ENCODE data around the gene DDIAS. TPM values are rescaled to one million over a fixed set of nuclear protein-coding genes. Genes with fewer than 3 reads are reported as not detected.

DDIAS gene
- total RNA-seq, 1 donor, result 14.3 TPM

DNA sequence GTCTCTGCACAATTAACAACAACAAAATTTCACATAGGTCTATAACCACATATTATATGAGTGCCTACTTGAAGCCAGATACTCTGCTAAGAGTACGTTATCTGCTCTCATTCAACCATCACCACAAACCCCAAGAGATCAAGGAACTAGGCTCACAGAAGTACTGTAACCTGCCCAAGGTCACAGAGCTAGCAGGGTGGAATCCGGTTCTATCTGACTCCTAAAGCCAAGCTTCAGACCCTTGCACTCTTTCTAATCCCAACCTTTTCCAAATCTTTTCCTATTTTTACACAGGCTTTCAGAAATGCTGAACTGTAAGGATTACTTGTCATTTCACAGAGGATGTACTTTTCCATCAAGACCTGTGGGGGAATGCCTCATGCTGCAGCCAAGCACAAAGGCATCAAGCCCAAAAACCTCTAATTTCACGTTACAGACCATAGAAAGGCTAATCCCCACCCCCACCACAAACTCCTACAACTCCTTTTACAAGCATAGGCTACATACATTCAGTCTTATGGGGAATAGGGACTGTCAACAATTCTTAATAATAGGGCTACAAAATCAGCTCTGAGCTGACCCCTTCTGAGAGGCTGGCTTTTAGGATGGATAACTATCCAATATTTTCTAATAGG, 2.2 kb upstream of the DDIAS start:
- no peak for TF ChIP-seq CTCF (IDR thresholded peaks at IDR 0.05; ENCODE audit: insufficient read depth, low read length)
- DNase-seq (ENCODE audit: low read depth), result no peak
- H3K4me3 ChIP-seq (ENCODE audit: low read depth, low read length), result peak overlapping the region; percentile 82

GRCh38 chr11:82899957-82900276, 1.6 kb upstream of the DDIAS start:
- DNase-seq (ENCODE audit: low read depth), result no peak
- TF ChIP-seq CTCF (IDR thresholded peaks at IDR 0.05; ENCODE audit: insufficient read depth, low read length), result no peak
- H3K4me3 ChIP-seq (ENCODE audit: low read depth, low read length), result peak overlapping the region; percentile 82

- TF ChIP-seq CTCF (IDR thresholded peaks at IDR 0.05; ENCODE audit: insufficient read depth, low read length), result no peak
- DNase-seq (ENCODE audit: low read depth), result peak; percentile 81
Measured at GRCh38 chr11:82900277-82901164, 1.0 kb upstream of the DDIAS start, which contains the start of gene PRCP. Gene PRCP (minus strand): TSS chr11:82900430. CDS start chr11:82900402, 28 bp downstream.

GRCh38 chr11:82901922-82902485, 468 bp downstream of the DDIAS start:
- no peak for DNase-seq (ENCODE audit: low read depth)
- no peak for TF ChIP-seq CTCF (IDR thresholded peaks at IDR 0.05; ENCODE audit: insufficient read depth, low read length)
- peak overlapping the region; percentile 82 for H3K4me3 ChIP-seq (ENCODE audit: low read depth, low read length)

More at GRCh38 chr11:82900277-82901164, 1.0 kb upstream of the DDIAS start, which contains the start of gene PRCP:
- H3K4me3 ChIP-seq (ENCODE audit: low read depth, low read length), result peak within 1 kb of the TSS; percentile 82

DNA sequence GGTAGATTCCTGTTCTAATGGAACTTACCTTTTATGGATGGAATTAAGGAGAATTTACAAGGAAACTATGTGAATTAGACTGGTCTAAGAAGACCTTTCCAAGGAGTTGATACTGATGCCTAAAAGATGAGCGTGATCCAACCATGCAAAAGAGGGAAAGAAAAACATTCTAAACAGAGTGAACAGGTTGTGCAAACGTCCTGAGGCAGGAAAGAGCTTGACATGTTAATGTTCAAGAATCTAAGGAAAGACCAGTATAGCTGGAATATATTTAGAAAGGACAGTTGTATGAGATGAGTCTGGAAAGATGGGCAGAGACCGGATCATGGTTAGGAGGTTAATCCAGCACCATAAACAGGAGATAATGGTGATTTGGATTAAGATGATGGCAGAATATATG, 1.3 kb downstream of the DDIAS start:
- no peak for TF ChIP-seq CTCF (IDR thresholded peaks at IDR 0.05; ENCODE audit: insufficient read depth, low read length)
- no peak overlapping the region for H3K4me3 ChIP-seq (ENCODE audit: low read depth, low read length)
- DNase-seq (ENCODE audit: low read depth), result no peak

DNA sequence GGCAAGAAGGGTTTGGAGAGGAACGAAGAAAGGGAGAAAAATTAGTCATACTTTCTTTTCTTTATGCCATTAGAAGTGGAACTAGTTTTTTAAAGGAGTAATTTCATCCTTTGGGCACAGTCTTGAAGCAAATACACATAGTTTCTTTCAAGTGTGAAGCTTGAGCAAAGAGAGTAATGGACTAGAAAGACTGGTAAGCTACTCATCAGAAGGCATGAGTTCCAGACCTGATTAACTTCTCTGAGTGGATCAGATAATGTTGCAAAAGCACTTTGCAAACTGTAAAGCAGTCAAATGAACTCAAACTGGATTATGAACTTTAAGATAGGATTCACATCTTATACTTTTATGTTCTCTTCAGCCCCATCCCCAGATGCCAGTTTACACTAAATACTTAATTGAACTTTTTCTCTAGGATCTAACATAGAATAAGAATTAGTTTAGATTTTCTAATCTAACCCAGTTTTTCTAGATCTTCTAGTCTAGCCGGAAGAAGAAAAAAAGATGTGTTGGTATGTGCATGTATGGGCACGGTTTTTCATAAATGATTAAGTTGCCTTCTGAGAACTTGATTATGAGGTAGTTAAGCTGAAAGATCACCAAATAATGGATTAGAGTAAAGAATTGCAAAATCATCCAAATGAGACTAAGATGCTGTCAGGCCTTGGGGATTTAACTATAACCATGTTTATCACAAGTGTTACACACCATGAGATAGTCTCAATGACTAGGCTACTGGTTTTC, 2.5 kb downstream of the DDIAS start:
- TF ChIP-seq CTCF (IDR thresholded peaks at IDR 0.05; ENCODE audit: insufficient read depth, low read length), result no peak
- no peak for DNase-seq (ENCODE audit: low read depth)
- H3K4me3 ChIP-seq (ENCODE audit: low read depth, low read length), result no peak overlapping the region

Measured in fibroblast of the aortic adventitia (primary cell).